GM23338 (cell line): ENCODE results near the gene TBX10.

Experiments
- EZH2phosphoT487 ChIP-seq: fragments of 200-600 bp; sonication (generic); IDR thresholded peaks from one replicate; pipeline ENCODE4 v1.8.1; 2018; ENCODE audit warnings: antibody characterized with exemption; ENCODE audit not compliant: unreplicated experiment
- POLR2AphosphoS5 ChIP-seq: IDR thresholded peaks from 2 replicates; pipeline ENCODE4 v1.6.1; 2016; ENCODE audit warnings: antibody characterized with exemption, low read depth
- TF ChIP-seq, protein P1 (sequence below), 2 experiments: fragments of 200-600 bp in 1 of 2; sonication (generic) in 1 of 2; conservative IDR thresholded peaks; 2 replicates each; pipeline versions ENCODE4 v1.5.1 to v1.6.1; 2016 to 2017; ENCODE audit warnings: antibody characterized with exemption in 2 of 2, low read depth in 2 of 2, mild to moderate bottlenecking in 2 of 2, moderate library complexity in 1 of 2

GRCh38 chr11:67654225-67654624 lies 14.7 kb upstream of the TBX10 start:
- TF ChIP-seq EZH2phosphoT487 (no peak), POLR2AphosphoS5 (no peak)
- TF ChIP-seq, protein P1, sequence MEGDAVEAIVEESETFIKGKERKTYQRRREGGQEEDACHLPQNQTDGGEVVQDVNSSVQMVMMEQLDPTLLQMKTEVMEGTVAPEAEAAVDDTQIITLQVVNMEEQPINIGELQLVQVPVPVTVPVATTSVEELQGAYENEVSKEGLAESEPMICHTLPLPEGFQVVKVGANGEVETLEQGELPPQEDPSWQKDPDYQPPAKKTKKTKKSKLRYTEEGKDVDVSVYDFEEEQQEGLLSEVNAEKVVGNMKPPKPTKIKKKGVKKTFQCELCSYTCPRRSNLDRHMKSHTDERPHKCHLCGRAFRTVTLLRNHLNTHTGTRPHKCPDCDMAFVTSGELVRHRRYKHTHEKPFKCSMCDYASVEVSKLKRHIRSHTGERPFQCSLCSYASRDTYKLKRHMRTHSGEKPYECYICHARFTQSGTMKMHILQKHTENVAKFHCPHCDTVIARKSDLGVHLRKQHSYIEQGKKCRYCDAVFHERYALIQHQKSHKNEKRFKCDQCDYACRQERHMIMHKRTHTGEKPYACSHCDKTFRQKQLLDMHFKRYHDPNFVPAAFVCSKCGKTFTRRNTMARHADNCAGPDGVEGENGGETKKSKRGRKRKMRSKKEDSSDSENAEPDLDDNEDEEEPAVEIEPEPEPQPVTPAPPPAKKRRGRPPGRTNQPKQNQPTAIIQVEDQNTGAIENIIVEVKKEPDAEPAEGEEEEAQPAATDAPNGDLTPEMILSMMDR (conservative IDR thresholded peaks at IDR 0.05; ENCODE audit: low read depth in 2 of 2) = no peak
